Kidney (tissue), 14 donors: ENCODE results near the gene CMSS1. TPM values are rescaled to one million over a fixed set of nuclear protein-coding genes. Genes with fewer than 3 reads are reported as not detected.

ENCODE experiments used
- DNase-seq, 5 donors: peaks; one replicate each; pipeline ENCODE4 v3.0.0-alpha.2; 2013 to 2020
- FAIRE-seq: peaks from 2 replicates; lab custom pipeline; 2012; peaks lifted over from hg19 to GRCh38; lab: Jason Lieb, UNC
- H3K27ac ChIP-seq, 2 donors: one replicate each; pipeline ENCODE4 v1.7.0; 2013; ENCODE audit warnings: low read depth in 2 of 2, low read length in 2 of 2, inconsistent platforms in 1 of 2
- H3K27me3 ChIP-seq: one replicate; pipeline ENCODE4 v1.7.1; 2013; ENCODE audit warnings: low read length, inconsistent platforms; ENCODE audit not compliant: control insufficient read depth, insufficient read depth
- H3K36me3 ChIP-seq, 3 donors: one replicate each; pipeline versions ENCODE4 v1.7.0 to v1.7.1; 2013; ENCODE audit warnings: low read length in 3 of 3, control low read depth in 1 of 3, inconsistent platforms in 1 of 3; ENCODE audit not compliant: insufficient read depth in 3 of 3, control insufficient read depth in 2 of 3
- H3K4me1 ChIP-seq, 3 donors: one replicate each; pipeline versions ENCODE4 v1.7.0 to v1.7.1; 2013; ENCODE audit warnings: low read length in 3 of 3, inconsistent platforms in 1 of 3, low read depth in 1 of 3; ENCODE audit not compliant: control insufficient read depth in 2 of 3, insufficient read depth in 2 of 3
- H3K4me3 ChIP-seq, 3 donors: one replicate each; pipeline versions ENCODE4 v1.7.0 to v1.8.1; 2013; ENCODE audit warnings: low read length in 3 of 3, control low read depth in 1 of 3, inconsistent platforms in 1 of 3
- H3K9ac ChIP-seq, 3 donors: one replicate each; pipeline versions ENCODE4 v1.7.0 to v1.7.1; 2013; ENCODE audit warnings: low read length in 3 of 3, control low read depth in 1 of 3, inconsistent platforms in 1 of 3
- H3K9me3 ChIP-seq, 3 donors: one replicate each; pipeline versions ENCODE4 v1.7.0 to v1.7.1; 2013; ENCODE audit warnings: low read length in 3 of 3, control low read depth in 1 of 3, inconsistent platforms in 1 of 3; ENCODE audit not compliant: control insufficient read depth in 2 of 3, insufficient read depth in 1 of 3
- intact Hi-C: fragments of 100-400 bp; cut with DNase I; formaldehyde crosslinking; loops from one replicate; pipeline ENCODE4 v1.11.1; 2022
- polyA plus RNA-seq: library from polyadenylated mRNA; stranded (reverse); fragments of 350-450 nt; fragmentation: Illumina TruSeq; extraction: RNeasy Lipid Tissue Mini Kit (QIAGEN cat#74804); gene quantifications from one replicate; pipeline ENCODE4 v1.2.3, GENCODE V29; 2014; ENCODE audit warnings: low read depth, low replicate concordance; ENCODE audit not compliant: insufficient read depth
- total RNA-seq: library from RNA; stranded (reverse); fragmentation: NEBNext Ultra II Directional; extraction: Animal tissue kit (Norgen Biotek cat#: 25700); gene quantifications from one replicate; pipeline ENCODE4 v1.2.1, GENCODE V29; 2021
- TF ChIP-seq, protein P1 (sequence below): IDR thresholded peaks from 3 replicates; pipeline ENCODE4 v1.5.1; 2012; ENCODE audit warnings: mild to moderate bottlenecking, moderate library complexity, borderline replicate concordance; ENCODE audit not compliant: insufficient read depth; ENCODE audit errors: extremely low read depth
- donor health status: control.
- donor health status: control.
- donor health status: control.
- donor health status: control.
- donor health status: control.
- donor health status: DM: yes; HTN: yes; CAD: no.
- donor health status: Normal renal cell carcinoma (clear cell type).

The CMSS1 gene
- total and polyA plus RNA-seq, 2 donors from 2014 or later = 26.4 to 27.0 TPM

DNA sequence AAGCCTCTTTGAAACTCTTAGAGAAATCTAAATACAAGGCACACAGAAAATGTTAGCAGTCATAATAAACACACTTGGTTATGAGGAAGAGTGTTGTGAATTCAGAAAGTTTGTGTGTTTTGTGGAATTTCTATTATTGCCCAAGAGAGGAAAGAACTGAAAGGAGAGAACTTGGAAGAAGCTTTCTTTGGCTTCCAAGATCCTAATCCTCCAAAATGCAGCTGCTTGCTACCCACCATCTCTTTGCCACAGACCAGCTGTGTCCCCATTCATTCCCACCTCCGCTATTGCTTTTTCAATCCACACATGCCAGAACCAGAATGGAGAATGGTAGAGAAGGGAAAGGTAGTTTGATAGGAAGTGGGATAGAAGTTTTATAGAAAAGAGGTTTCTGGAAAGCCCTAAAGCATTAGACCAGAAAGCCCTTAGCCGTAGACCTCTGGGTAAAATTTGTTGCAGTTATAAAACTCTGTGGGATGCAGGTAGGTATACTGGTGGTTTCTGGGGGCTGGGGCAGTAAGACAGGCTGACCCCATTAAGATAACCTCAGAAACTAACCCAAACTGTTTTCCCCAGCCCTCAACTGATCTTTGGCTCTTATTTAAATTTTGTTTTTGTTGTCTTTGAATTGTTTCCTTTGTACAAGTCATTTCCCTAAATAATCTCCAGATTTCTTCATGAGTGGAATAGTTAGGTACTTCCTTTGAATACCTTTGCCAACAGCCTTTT is 188.2 kb downstream of the CMSS1 start:
- Histone ChIP-seq H3K27ac (peak overlapping the region in 1 of 2 donors; percentile 44), H3K36me3 (no peaks in the 10 kb centered on the region), H3K9me3 (no peaks in the 10 kb centered on the region), H3K4me3 (no peak overlapping the region), H3K27me3 (no peaks in the 10 kb centered on the region), H3K9ac (no peak overlapping the region), H3K4me1 (peaks cover 9 to 22% (median 10%) of the 10 kb centered on the region in 3 donors)
- intact Hi-C loops = no loop called here
- TF ChIP-seq, protein P1, sequence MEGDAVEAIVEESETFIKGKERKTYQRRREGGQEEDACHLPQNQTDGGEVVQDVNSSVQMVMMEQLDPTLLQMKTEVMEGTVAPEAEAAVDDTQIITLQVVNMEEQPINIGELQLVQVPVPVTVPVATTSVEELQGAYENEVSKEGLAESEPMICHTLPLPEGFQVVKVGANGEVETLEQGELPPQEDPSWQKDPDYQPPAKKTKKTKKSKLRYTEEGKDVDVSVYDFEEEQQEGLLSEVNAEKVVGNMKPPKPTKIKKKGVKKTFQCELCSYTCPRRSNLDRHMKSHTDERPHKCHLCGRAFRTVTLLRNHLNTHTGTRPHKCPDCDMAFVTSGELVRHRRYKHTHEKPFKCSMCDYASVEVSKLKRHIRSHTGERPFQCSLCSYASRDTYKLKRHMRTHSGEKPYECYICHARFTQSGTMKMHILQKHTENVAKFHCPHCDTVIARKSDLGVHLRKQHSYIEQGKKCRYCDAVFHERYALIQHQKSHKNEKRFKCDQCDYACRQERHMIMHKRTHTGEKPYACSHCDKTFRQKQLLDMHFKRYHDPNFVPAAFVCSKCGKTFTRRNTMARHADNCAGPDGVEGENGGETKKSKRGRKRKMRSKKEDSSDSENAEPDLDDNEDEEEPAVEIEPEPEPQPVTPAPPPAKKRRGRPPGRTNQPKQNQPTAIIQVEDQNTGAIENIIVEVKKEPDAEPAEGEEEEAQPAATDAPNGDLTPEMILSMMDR = no peak
- FAIRE-seq (no peak), DNase-seq (no peak)

DNA sequence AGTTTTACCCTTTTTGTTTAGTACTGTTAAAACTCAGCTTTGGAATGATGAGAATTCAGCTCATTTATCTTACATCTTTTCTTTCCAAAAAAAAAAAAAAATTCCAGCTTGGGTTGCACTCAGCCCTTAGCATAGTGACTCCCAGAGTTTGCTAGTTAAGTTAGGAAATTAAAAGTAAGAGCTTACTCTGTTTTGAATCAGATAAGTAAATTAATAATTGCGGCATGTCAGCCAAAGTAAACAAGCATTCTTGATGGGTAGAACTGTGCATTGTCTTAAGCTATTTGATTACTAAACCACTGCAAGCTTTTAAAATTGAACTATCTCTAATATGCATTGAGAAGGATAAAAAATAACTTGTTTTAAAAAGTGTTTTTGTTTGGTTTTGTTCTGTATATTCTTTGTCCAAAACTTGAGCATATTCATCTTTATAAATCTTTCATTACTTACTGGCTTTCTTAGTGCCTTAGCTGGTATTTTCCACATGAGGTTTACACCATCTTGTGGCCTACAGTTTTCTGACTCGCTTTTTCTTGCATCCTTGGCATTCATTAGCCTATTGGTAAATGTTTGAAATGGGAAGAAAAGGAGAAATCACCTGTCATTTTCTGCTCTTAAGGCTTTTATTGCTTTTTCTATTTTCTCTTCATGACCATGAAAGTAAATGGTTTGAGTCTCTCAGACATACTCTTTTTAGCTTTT is 189.1 kb downstream of the CMSS1 start:
- Histone ChIP-seq H3K36me3 (no peaks in the 10 kb centered on the region), H3K4me1 (peaks cover 9 to 22% (median 10%) of the 10 kb centered on the region in 3 donors), H3K27ac (peak overlapping the region in 1 of 2 donors; percentile 23), H3K9me3 (no peaks in the 10 kb centered on the region), H3K27me3 (no peaks in the 10 kb centered on the region), H3K4me3 (no peak overlapping the region), H3K9ac (no peak overlapping the region)
- intact Hi-C loops = no loop called here
- FAIRE-seq (no peak), DNase-seq (peak in 2 of 5 donors; percentile 54 to 70)
- TF ChIP-seq, protein P1 = no peak

DNA sequence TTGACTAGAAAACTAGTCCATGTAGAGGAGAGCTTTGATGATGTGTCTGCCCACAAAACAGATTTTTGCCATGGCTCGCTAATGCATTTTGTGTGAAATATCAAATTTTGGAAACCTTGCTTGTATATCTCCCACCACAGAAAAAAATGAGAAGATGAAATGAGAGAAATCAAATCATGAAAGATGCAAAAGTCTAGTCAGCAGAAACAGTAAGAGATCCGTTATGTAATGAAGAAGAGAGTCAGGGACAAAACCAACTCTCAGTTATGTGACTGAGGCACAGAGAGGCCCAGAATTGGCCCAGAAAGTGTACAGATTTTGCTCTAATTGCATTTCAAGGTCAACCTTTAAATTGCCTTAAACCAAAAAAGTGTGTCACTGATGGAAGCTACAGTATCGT is 189.7 kb downstream of the CMSS1 start:
- no peak overlapping the region for H3K27ac ChIP-seq
- peaks cover 9 to 22% (median 10%) of the 10 kb centered on the region in 3 donors for H3K4me1 ChIP-seq
- H3K27me3 ChIP-seq = no peaks in the 10 kb centered on the region
- no peak for FAIRE-seq
- no peak for DNase-seq
- H3K4me3 ChIP-seq = no peak overlapping the region
- H3K9me3 ChIP-seq = no peaks in the 10 kb centered on the region
- H3K9ac ChIP-seq = no peak overlapping the region
- H3K36me3 ChIP-seq = no peaks in the 10 kb centered on the region
- intact Hi-C loops = no loop called here
- TF ChIP-seq, protein P1 = no peak
